ENCODE data around the gene COX8C. TPM values are rescaled to one million over a fixed set of nuclear protein-coding genes. Genes with fewer than 3 reads are reported as not detected.

Gene COX8C
- total RNA-seq (2022; extraction: Qiagen RNA extraction; ENCODE audit: low read depth) = not detected in 5 replicates

GRCh38 chr14:93346926-93347721, at the start of gene COX8C:
Gene COX8C, plus strand, starts transcription at chr14:93347182. Its CDS starts 87 bp downstream, at chr14:93347269.

GRCh38 chr14:93332853-93333630, 13.9 kb upstream of the COX8C start, which contains the start of gene BTBD7:
Gene BTBD7, minus strand, starts transcription at chr14:93333036. Its CDS starts 36,985 bp downstream, at chr14:93296051.

Other genes starting within 250 kb of the COX8C start
- gene ITPK1, start 231.3 kb upstream of the COX8C start, total RNA-seq (2022; extraction: Qiagen RNA extraction; ENCODE audit: low read depth) = 52.0 to 65.5 TPM (median 59.8 TPM) in 5 replicates
- 11.2 to 14.9 TPM (median 13.7 TPM) in 5 replicates for gene MOAP1, start 162.3 kb upstream of the COX8C start, total RNA-seq (2022; extraction: Qiagen RNA extraction; ENCODE audit: low read depth)
- gene LYSET, start 161.9 kb upstream of the COX8C start, total RNA-seq (2022; extraction: Qiagen RNA extraction; ENCODE audit: low read depth) = 32.3 to 37.8 TPM (median 34.7 TPM) in 5 replicates
- gene GON7, start 140.1 kb upstream of the COX8C start, total RNA-seq (2022; extraction: Qiagen RNA extraction; ENCODE audit: low read depth) = 13.2 to 18.3 TPM (median 15.4 TPM) in 5 replicates
- 23.5 to 29.4 TPM (median 25.3 TPM) in 5 replicates for gene UBR7, start 139.9 kb upstream of the COX8C start, total RNA-seq (2022; extraction: Qiagen RNA extraction; ENCODE audit: low read depth)
- gene BTBD7, start 14.1 kb upstream of the COX8C start, total RNA-seq (2022; extraction: Qiagen RNA extraction; ENCODE audit: low read depth) = 8.9 to 13.1 TPM (median 11.6 TPM) in 5 replicates
- 0.01 to 0.03 TPM (median 0.03 TPM) in 4 of 5 replicates, not detected in the other for gene UNC79, start 83.8 kb downstream of the COX8C start, total RNA-seq (2022; extraction: Qiagen RNA extraction; ENCODE audit: low read depth)